ENCODE measurements around the gene ULK2. TPM values are rescaled to one million over a fixed set of nuclear protein-coding genes. Genes with fewer than 3 reads are reported as not detected.

The ULK2 gene
- polyA plus RNA-seq, 1 donor from 2014 or later = 55.1 TPM

DNA sequence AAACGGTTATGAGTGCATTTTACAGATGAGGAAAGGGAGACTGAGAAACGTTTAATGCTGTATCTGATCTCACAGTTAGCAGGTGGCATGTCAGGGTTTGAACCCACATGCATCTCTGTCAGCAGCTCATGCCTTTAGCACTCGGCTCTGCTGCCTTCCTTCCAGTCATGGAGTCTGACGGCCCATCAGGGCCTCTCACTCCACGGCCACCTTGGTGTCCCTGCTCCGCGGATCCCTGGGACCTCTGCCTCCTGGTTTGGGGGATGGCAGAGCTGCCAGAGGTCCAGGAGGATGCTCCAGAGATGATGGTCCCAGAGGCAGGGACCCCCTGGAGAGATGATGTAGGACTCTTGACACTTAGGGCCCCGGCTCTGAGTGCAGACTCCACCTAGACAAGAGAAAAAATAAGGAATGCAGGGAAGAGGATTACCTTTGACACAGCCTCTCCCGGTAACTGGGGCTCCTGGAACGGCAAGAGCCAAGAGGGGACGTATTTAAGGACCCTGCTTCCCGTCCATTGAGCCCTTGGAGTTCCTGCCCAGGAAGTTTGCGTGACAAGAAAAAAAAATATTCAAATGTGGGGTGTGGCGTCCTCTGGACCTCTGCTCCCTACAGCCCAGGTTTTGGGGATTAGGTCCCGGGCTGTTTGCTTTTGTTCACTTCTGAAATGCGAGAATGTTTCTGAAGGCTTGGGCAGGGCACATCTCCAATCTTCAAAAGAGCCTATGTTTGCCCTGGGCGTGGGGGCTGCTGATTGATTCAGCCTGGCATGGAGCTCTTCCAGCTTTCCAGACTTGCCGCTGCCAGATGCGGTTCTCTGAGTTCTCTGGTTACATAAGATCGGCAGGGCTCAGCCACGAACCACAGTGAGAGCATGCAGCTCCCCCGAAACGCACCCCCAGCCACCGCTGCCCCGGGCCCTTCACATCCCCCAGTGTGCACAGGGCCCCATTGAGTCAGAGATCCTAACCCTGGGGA, 119.6 kb downstream of the ULK2 start, which contains the start of gene ALDH3A1:
Gene ALDH3A1 (minus strand): TSS at position 470 of the 978 bp plus-strand sequence. CDS start 3,169 bp downstream, outside the sequence.
- no peaks in the 10 kb centered on the region for H3F3A ChIP-seq (ENCODE audit: insufficient read depth, low read length, poor library complexity, severe bottlenecking)
- no peaks in the 10 kb centered on the region for H3K9me2 ChIP-seq (ENCODE audit: insufficient read depth, low read length)
- H3K27me3 ChIP-seq (ENCODE audit: insufficient read depth, low read depth, low read length) = no peaks in the 10 kb centered on the region
- no peaks in the 10 kb centered on the region for H3K9me3 ChIP-seq (ENCODE audit: low read length)
- no peak within 1 kb of the TSS for H3K4me3 ChIP-seq (ENCODE audit: low read length)
- no peak within 1 kb of the TSS for H3K9ac ChIP-seq (ENCODE audit: low read length)
- no peaks in the 10 kb centered on the region for H4K20me1 ChIP-seq (ENCODE audit: insufficient read depth)
- no peaks in the 10 kb centered on the region for H3K36me3 ChIP-seq (ENCODE audit: insufficient read depth, low read length)
- H3K4me2 ChIP-seq (ENCODE audit: low read length) = no peak within 1 kb of the TSS
- no peak within 1 kb of the TSS for H3K27ac ChIP-seq (ENCODE audit: low read length)
- no peak within 1 kb of the TSS for H2AFZ ChIP-seq (ENCODE audit: low read depth, low read length)
- no peaks in the 10 kb centered on the region for H3K79me2 ChIP-seq (replicated peaks; ENCODE audit: insufficient read depth, low read length)
- TF ChIP-seq, protein P1, sequence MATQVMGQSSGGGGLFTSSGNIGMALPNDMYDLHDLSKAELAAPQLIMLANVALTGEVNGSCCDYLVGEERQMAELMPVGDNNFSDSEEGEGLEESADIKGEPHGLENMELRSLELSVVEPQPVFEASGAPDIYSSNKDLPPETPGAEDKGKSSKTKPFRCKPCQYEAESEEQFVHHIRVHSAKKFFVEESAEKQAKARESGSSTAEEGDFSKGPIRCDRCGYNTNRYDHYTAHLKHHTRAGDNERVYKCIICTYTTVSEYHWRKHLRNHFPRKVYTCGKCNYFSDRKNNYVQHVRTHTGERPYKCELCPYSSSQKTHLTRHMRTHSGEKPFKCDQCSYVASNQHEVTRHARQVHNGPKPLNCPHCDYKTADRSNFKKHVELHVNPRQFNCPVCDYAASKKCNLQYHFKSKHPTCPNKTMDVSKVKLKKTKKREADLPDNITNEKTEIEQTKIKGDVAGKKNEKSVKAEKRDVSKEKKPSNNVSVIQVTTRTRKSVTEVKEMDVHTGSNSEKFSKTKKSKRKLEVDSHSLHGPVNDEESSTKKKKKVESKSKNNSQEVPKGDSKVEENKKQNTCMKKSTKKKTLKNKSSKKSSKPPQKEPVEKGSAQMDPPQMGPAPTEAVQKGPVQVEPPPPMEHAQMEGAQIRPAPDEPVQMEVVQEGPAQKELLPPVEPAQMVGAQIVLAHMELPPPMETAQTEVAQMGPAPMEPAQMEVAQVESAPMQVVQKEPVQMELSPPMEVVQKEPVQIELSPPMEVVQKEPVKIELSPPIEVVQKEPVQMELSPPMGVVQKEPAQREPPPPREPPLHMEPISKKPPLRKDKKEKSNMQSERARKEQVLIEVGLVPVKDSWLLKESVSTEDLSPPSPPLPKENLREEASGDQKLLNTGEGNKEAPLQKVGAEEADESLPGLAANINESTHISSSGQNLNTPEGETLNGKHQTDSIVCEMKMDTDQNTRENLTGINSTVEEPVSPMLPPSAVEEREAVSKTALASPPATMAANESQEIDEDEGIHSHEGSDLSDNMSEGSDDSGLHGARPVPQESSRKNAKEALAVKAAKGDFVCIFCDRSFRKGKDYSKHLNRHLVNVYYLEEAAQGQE (IDR thresholded peaks at IDR 0.05; ENCODE audit: borderline replicate concordance) = no peak
- TF ChIP-seq EP300 (conservative IDR thresholded peaks at IDR 0.05; ENCODE audit: poor library complexity, severe bottlenecking) = no peak
- TF ChIP-seq EZH2 (IDR thresholded peaks at IDR 0.05; ENCODE audit: borderline replicate concordance, insufficient read depth, low read length, poor library complexity, severe bottlenecking) = no peak
- no peak for TF ChIP-seq POLR2AphosphoS5 (IDR thresholded peaks at IDR 0.05)
- TF ChIP-seq RAD21 (conservative IDR thresholded peaks at IDR 0.05) = no peak
- no peak for TF ChIP-seq SMC3 (conservative IDR thresholded peaks at IDR 0.05; ENCODE audit: poor library complexity)
- TF ChIP-seq, protein P2, sequence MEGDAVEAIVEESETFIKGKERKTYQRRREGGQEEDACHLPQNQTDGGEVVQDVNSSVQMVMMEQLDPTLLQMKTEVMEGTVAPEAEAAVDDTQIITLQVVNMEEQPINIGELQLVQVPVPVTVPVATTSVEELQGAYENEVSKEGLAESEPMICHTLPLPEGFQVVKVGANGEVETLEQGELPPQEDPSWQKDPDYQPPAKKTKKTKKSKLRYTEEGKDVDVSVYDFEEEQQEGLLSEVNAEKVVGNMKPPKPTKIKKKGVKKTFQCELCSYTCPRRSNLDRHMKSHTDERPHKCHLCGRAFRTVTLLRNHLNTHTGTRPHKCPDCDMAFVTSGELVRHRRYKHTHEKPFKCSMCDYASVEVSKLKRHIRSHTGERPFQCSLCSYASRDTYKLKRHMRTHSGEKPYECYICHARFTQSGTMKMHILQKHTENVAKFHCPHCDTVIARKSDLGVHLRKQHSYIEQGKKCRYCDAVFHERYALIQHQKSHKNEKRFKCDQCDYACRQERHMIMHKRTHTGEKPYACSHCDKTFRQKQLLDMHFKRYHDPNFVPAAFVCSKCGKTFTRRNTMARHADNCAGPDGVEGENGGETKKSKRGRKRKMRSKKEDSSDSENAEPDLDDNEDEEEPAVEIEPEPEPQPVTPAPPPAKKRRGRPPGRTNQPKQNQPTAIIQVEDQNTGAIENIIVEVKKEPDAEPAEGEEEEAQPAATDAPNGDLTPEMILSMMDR (IDR thresholded peaks at IDR 0.05; ENCODE audit: poor library complexity, severe bottlenecking) = no peak
- TF ChIP-seq TAF1 (IDR thresholded peaks at IDR 0.05; ENCODE audit: low read depth) = no peak
- TF ChIP-seq MXI1 (conservative IDR thresholded peaks at IDR 0.05; ENCODE audit: poor library complexity, severe bottlenecking) = no peak

- no peak overlapping the region for H3K4me3 ChIP-seq (ENCODE audit: low read length)
- H3K79me2 ChIP-seq (replicated peaks; ENCODE audit: insufficient read depth, low read length) = no peaks in the 10 kb centered on the region
- no peak overlapping the region for H3K9ac ChIP-seq (ENCODE audit: low read length)
- no peaks in the 10 kb centered on the region for H4K20me1 ChIP-seq (ENCODE audit: insufficient read depth)
- no peaks in the 10 kb centered on the region for H3K36me3 ChIP-seq (ENCODE audit: insufficient read depth, low read length)
- TF ChIP-seq POLR2AphosphoS5 (IDR thresholded peaks at IDR 0.05) (no peak), MXI1 (conservative IDR thresholded peaks at IDR 0.05; ENCODE audit: poor library complexity, severe bottlenecking) (no peak)
- TF ChIP-seq, protein P1 (IDR thresholded peaks at IDR 0.05; ENCODE audit: borderline replicate concordance) = no peak
- TF ChIP-seq, protein P2 (IDR thresholded peaks at IDR 0.05; ENCODE audit: poor library complexity, severe bottlenecking) = no peak
- no peaks in the 10 kb centered on the region for H3K9me3 ChIP-seq (ENCODE audit: low read length)
- H3K27me3 ChIP-seq (ENCODE audit: insufficient read depth, low read depth, low read length) = no peaks in the 10 kb centered on the region
- no peak overlapping the region for H3K4me2 ChIP-seq (ENCODE audit: low read length)
- H3F3A ChIP-seq (ENCODE audit: insufficient read depth, low read length, poor library complexity, severe bottlenecking) = no peaks in the 10 kb centered on the region
- H2AFZ ChIP-seq (ENCODE audit: low read depth, low read length) = no peak overlapping the region
- H3K9me2 ChIP-seq (ENCODE audit: insufficient read depth, low read length) = no peaks in the 10 kb centered on the region
- no peak overlapping the region for H3K27ac ChIP-seq (ENCODE audit: low read length)
These were observed 120.5 kb downstream of the ULK2 start for GRCh38 chr17:19747159-19747719.

Measured in neural cell (in vitro differentiated cells).